IMR-90 (cell line): ENCODE data around the gene TMED10. TPM values are rescaled to one million over a fixed set of nuclear protein-coding genes. Genes with fewer than 3 reads are reported as not detected.

ENCODE experiments used
- ATAC-seq: fragments of 200-7000 bp; cut with Tn5 transposase; 2 replicates; pipeline ENCODE4 v1.9.1; 2020; ENCODE audit warnings: low read depth, mild to moderate bottlenecking, moderate library complexity
- BruUV-seq: library from RNA; stranded (reverse); fragments of 400-500 nt; replicated peaks from 2 replicates; lab custom pipeline; 2021; lab: Mats Ljungman, UMichigan
- CTCF ChIA-PET: fragments of 300-600 bp; formaldehyde crosslinking; extraction: SDS; loops from one replicate; lab custom pipeline; 2021; ENCODE audit warnings: antibody characterized with exemption; lab: Yijun Ruan, JAX
- POLR2A ChIA-PET: fragments of 300-600 bp; sonication (Branson Sonifier 250); formaldehyde crosslinking; loops from one replicate; lab custom pipeline; 2022; ENCODE audit warnings: antibody characterized with exemption; ENCODE audit not compliant: unreplicated experiment; lab: Charles Lee
- DNase-seq: peaks from one replicate; pipeline ENCODE4 v3.0.0; 2013
- H2AFZ ChIP-seq: replicated peaks from 2 replicates; pipeline ENCODE3; 2013; ENCODE audit warnings: low read length, mild to moderate bottlenecking; ENCODE audit not compliant: poor library complexity
- H2AK5ac ChIP-seq: 2 replicates; pipeline ENCODE4 v1.6.1; 2013; ENCODE audit warnings: low read depth, low read length, inconsistent platforms
- H2AK9ac ChIP-seq: replicated peaks from 2 replicates; pipeline ENCODE3; 2013; ENCODE audit warnings: mild to moderate bottlenecking, low read depth, low read length, moderate library complexity; ENCODE audit not compliant: poor library complexity
- H2BK120ac ChIP-seq: 2 replicates; pipeline ENCODE4 v1.6.1; 2013; ENCODE audit warnings: low read depth, low read length, inconsistent platforms
- H2BK15ac ChIP-seq: 3 replicates; pipeline ENCODE4 v1.6.1; 2013; ENCODE audit warnings: low read depth, low read length, inconsistent platforms
- H2BK20ac ChIP-seq: 2 replicates; pipeline ENCODE4 v1.6.1; 2013; ENCODE audit warnings: low read depth, mild to moderate bottlenecking, inconsistent platforms, low read length, moderate library complexity
- H2BK5ac ChIP-seq: 2 replicates; pipeline ENCODE4 v1.6.1; 2013; ENCODE audit warnings: mild to moderate bottlenecking, low read depth, low read length, inconsistent platforms; ENCODE audit not compliant: poor library complexity, severe bottlenecking
- H3K14ac ChIP-seq: replicated peaks from 2 replicates; pipeline ENCODE4 v1.6.1; 2013; ENCODE audit warnings: low read depth, low read length, inconsistent platforms
- H3K18ac ChIP-seq: 2 replicates; pipeline ENCODE4 v1.6.1; 2013; ENCODE audit warnings: low read depth, low read length, control low read depth
- H3K23ac ChIP-seq: 2 replicates; pipeline ENCODE4 v1.6.1; 2013; ENCODE audit warnings: low read depth, low read length, inconsistent platforms
- H3K27ac ChIP-seq: 2 replicates; pipeline ENCODE4 v1.5.1; 2013; ENCODE audit warnings: mild to moderate bottlenecking, control low read depth, low read length; ENCODE audit not compliant: insufficient read depth
- H3K27me3 ChIP-seq: 2 replicates; pipeline ENCODE4 v1.6.1; 2013; ENCODE audit warnings: low read length; ENCODE audit not compliant: control insufficient read depth, insufficient read depth
- H3K36me3 ChIP-seq: 2 replicates; pipeline ENCODE4 v1.6.1; 2013; ENCODE audit warnings: low read length, mixed read lengths; ENCODE audit not compliant: control insufficient read depth, insufficient read depth
- H3K4ac ChIP-seq: 2 replicates; pipeline ENCODE4 v1.6.1; 2013; ENCODE audit warnings: low read depth, low read length, inconsistent platforms
- H3K4me1 ChIP-seq: 2 replicates; pipeline ENCODE4 v1.6.1; 2013; ENCODE audit warnings: low read length, mixed read lengths; ENCODE audit not compliant: control insufficient read depth, insufficient read depth
- H3K4me2 ChIP-seq: 2 replicates; pipeline ENCODE4 v1.6.1; 2013; ENCODE audit warnings: low read depth, mild to moderate bottlenecking, control low read depth, low read length, moderate library complexity
- H3K4me3 ChIP-seq: 2 replicates; pipeline ENCODE4 v1.5.1; 2013; ENCODE audit warnings: low read depth, mild to moderate bottlenecking, control low read depth, low read length, moderate library complexity; ENCODE audit not compliant: insufficient read depth
- H3K56ac ChIP-seq: 2 replicates; pipeline ENCODE4 v1.6.1; 2013; ENCODE audit warnings: low read length, inconsistent platforms; ENCODE audit not compliant: insufficient read depth; ENCODE audit errors: extremely low read depth
- H3K79me1 ChIP-seq, 2 experiments: 2 replicates each; pipeline ENCODE4 v1.6.1; 2013; ENCODE audit warnings: low read length in 2 of 2, inconsistent platforms in 1 of 2, low read depth in 1 of 2
- H3K9ac ChIP-seq: 2 replicates; pipeline ENCODE4 v1.6.1; 2013; ENCODE audit warnings: low read depth, low read length, control low read depth
- H3K9me1 ChIP-seq: 2 replicates; pipeline ENCODE4 v1.6.1; 2013; ENCODE audit warnings: low read length, inconsistent platforms; ENCODE audit not compliant: insufficient read depth
- H3K9me3 ChIP-seq: 2 replicates; pipeline ENCODE4 v1.6.1; 2013; ENCODE audit warnings: low read length; ENCODE audit not compliant: control insufficient read depth, insufficient read depth
- H4K20me1 ChIP-seq: 2 replicates; pipeline ENCODE4 v1.6.1; 2013; ENCODE audit warnings: low read length, inconsistent platforms; ENCODE audit not compliant: insufficient read depth
- H4K5ac ChIP-seq: 2 replicates; pipeline ENCODE4 v1.6.1; 2013; ENCODE audit warnings: mild to moderate bottlenecking, low read depth, low read length, control low read depth
- H4K8ac ChIP-seq, 2 experiments: 2 replicates each; pipeline ENCODE4 v1.6.1; 2013; ENCODE audit warnings: low read depth in 2 of 2, low read length in 2 of 2, control low read depth in 1 of 2, inconsistent platforms in 1 of 2
- H4K91ac ChIP-seq: 2 replicates; pipeline ENCODE4 v1.6.1; 2013; ENCODE audit warnings: low read depth, low read length, inconsistent platforms; ENCODE audit not compliant: insufficient read depth
- BHLHE40 ChIP-seq: fragments of 150-350 bp; IDR thresholded peaks from 2 replicates; pipeline ENCODE4 v1.6.1; 2016; ENCODE audit warnings: mild to moderate bottlenecking, low read depth, low read length
- CEBPB ChIP-seq: IDR thresholded peaks from 2 replicates; pipeline ENCODE4 v1.6.1; 2012; ENCODE audit warnings: low read depth, low read length, improper control_type of control experiment
- CHD1 ChIP-seq: IDR thresholded peaks from 2 replicates; pipeline ENCODE4 v1.6.1; 2012; ENCODE audit warnings: low read depth, low read length, improper control_type of control experiment
- FOS ChIP-seq: fragments of 150-350 bp; IDR thresholded peaks from 2 replicates; pipeline ENCODE4 v1.6.1; 2016; ENCODE audit warnings: low read depth, low read length
- MAFK ChIP-seq: IDR thresholded peaks from 2 replicates; pipeline ENCODE4 v1.6.1; 2012; ENCODE audit warnings: low read depth, low read length, improper control_type of control experiment
- MAZ ChIP-seq: IDR thresholded peaks from 2 replicates; pipeline ENCODE4 v1.6.1; 2012; ENCODE audit warnings: low read depth, mild to moderate bottlenecking, low read length, improper control_type of control experiment, moderate library complexity, borderline replicate concordance
- MXI1 ChIP-seq: IDR thresholded peaks from 2 replicates; pipeline ENCODE4 v1.6.1; 2012; ENCODE audit warnings: low read depth, mild to moderate bottlenecking, low read length, moderate library complexity, borderline replicate concordance
- NFE2L2 ChIP-seq: fragments of 150-350 bp; IDR thresholded peaks from 2 replicates; pipeline ENCODE4 v1.6.1; 2016; ENCODE audit warnings: low read depth, mild to moderate bottlenecking, low read length
- RAD21 ChIP-seq: IDR thresholded peaks from 2 replicates; pipeline ENCODE4 v1.6.1; 2012; ENCODE audit warnings: low read length, improper control_type of control experiment
- RCOR1 ChIP-seq: IDR thresholded peaks from 2 replicates; pipeline ENCODE4 v1.6.1; 2012; ENCODE audit warnings: mild to moderate bottlenecking, low read length, improper control_type of control experiment; ENCODE audit not compliant: insufficient replicate concordance
- RFX5 ChIP-seq: IDR thresholded peaks from 2 replicates; pipeline ENCODE4 v1.8.0; 2012; ENCODE audit warnings: low read depth, mild to moderate bottlenecking, low read length, moderate library complexity
- SMC3 ChIP-seq: fragments of 150-350 bp; IDR thresholded peaks from 2 replicates; pipeline ENCODE4 v1.6.1; 2016; ENCODE audit warnings: low read depth, mild to moderate bottlenecking, antibody characterized with exemption, low read length, moderate library complexity
- WGBS, 2 experiments: methylation state at CpG; one replicate each; pipeline versions ENCODE4 v1.1.5 to v1.1.7; 2013; ENCODE audit warnings: missing lambda C conversion rate in 2 of 2; ENCODE audit not compliant: insufficient read length in 1 of 2; ENCODE audit errors: extremely low coverage in 2 of 2; 5-methylcytosine and 5-hydroxymethylcytosine counted together
- dilution Hi-C: fragments of 300-500 bp; cut with HindIII; formaldehyde crosslinking; loops from one replicate; pipeline ENCODE4 v1.14.3; 2018; ENCODE audit warnings: low sequenced_read_pairs; ENCODE audit not compliant: unreplicated experiment
- in situ Hi-C: fragments of 300-500 bp; cut with MboI; formaldehyde crosslinking; loops from 3 replicates; pipeline ENCODE4 v1.14.3; 2019; ENCODE audit warnings: low sequenced_read_pairs, inconsistent platforms, mixed read lengths
- intact Hi-C: fragments of 100-400 bp; cut with micrococcal nuclease; formaldehyde crosslinking; loops from 2 replicates; pipeline ENCODE4 v1.10.0; 2022
- polyA plus RNA-seq, 3 experiments: library from polyadenylated mRNA; depleted of rRNA; stranded (reverse); fragments of >200 nt; gene quantifications; 2 replicates each; pipeline ENCODE4 v1.2.3, GENCODE V29; 2012; ENCODE audit warnings: low replicate concordance in 1 of 3
- total RNA-seq: library from RNA; depleted of rRNA; stranded (reverse); fragments of >200 nt; gene quantifications from 2 replicates; pipeline ENCODE4 v1.2.3, GENCODE V29; 2012
- TF ChIP-seq, protein P1 (sequence below): fragments of 150-350 bp; IDR thresholded peaks from 2 replicates; pipeline ENCODE4 v1.6.1; 2017; ENCODE audit warnings: mild to moderate bottlenecking, antibody characterized with exemption, low read length, low read depth
- TF ChIP-seq, protein P2 (sequence below): conservative IDR thresholded peaks from 2 replicates; pipeline ENCODE4 v1.5.1; 2012; ENCODE audit warnings: mild to moderate bottlenecking, low read depth, low read length, improper control_type of control experiment
- TF ChIP-seq, protein P3 (sequence below): fragments of 150-350 bp; IDR thresholded peaks from 2 replicates; pipeline ENCODE4 v1.6.1; 2016; ENCODE audit warnings: low read depth, mild to moderate bottlenecking, low read length, moderate library complexity, borderline replicate concordance

TMED10 gene
- total and polyA plus RNA-seq, 2 of the 4 experiments (the other 2 are of a cell fraction): 254 to 441 TPM

DNA sequence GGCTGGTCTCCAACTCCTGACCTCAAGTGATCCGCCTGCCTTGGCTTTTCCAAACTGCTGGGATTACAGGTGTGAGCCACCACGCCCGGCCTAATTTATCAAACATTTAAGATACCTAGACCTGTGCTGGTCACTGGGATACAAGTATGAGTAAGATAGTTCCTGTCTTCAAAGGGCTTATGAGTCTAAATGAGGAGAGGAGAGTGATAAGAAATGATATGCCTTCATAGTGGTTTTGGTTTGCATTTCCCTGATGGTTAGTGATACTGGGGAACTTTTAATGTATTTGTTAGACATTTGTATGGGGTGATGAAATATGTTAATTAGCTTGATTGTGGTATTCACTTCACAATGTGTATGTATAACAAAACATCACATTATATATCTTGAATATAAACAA is 21.2 kb downstream of the TMED10 start:
- no TSS peak for BruUV-seq
- H3K14ac ChIP-seq: no peak overlapping the region
- WGBS, 2 experiments: no CpG with 5 or more reads among the region's 3 CpGs
- no peak overlapping the region for H4K91ac ChIP-seq
- no peaks in the 10 kb centered on the region for H3K27me3 ChIP-seq
- in situ Hi-C loops: no loop called here
- peaks cover 41% of the 10 kb centered on the region for H4K20me1 ChIP-seq
- CTCF ChIA-PET: no interaction called here
- dilution Hi-C loops: no loop called here
- no peak overlapping the region for H3K18ac ChIP-seq
- H4K5ac ChIP-seq: no peak overlapping the region
- H3K9me1 ChIP-seq: peaks cover 7% of the 10 kb centered on the region
- no peak overlapping the region for H2BK15ac ChIP-seq
- no peak overlapping the region for H2BK5ac ChIP-seq
- TF ChIP-seq MAZ: no peak
- no peak for TF ChIP-seq MAFK
- TF ChIP-seq CEBPB: no peak
- TF ChIP-seq FOS: no peak
- no peak for TF ChIP-seq RFX5
- TF ChIP-seq, protein P1, sequence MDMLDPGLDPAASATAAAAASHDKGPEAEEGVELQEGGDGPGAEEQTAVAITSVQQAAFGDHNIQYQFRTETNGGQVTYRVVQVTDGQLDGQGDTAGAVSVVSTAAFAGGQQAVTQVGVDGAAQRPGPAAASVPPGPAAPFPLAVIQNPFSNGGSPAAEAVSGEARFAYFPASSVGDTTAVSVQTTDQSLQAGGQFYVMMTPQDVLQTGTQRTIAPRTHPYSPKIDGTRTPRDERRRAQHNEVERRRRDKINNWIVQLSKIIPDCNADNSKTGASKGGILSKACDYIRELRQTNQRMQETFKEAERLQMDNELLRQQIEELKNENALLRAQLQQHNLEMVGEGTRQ: no peak
- TF ChIP-seq BHLHE40: no peak
- TF ChIP-seq SMC3: no peak
- TF ChIP-seq MXI1: no peak
- no peak for TF ChIP-seq CHD1
- TF ChIP-seq, protein P2, sequence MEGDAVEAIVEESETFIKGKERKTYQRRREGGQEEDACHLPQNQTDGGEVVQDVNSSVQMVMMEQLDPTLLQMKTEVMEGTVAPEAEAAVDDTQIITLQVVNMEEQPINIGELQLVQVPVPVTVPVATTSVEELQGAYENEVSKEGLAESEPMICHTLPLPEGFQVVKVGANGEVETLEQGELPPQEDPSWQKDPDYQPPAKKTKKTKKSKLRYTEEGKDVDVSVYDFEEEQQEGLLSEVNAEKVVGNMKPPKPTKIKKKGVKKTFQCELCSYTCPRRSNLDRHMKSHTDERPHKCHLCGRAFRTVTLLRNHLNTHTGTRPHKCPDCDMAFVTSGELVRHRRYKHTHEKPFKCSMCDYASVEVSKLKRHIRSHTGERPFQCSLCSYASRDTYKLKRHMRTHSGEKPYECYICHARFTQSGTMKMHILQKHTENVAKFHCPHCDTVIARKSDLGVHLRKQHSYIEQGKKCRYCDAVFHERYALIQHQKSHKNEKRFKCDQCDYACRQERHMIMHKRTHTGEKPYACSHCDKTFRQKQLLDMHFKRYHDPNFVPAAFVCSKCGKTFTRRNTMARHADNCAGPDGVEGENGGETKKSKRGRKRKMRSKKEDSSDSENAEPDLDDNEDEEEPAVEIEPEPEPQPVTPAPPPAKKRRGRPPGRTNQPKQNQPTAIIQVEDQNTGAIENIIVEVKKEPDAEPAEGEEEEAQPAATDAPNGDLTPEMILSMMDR: no peak
- no peak for TF ChIP-seq NFE2L2
- no peak for TF ChIP-seq RAD21
- TF ChIP-seq RCOR1: no peak
- TF ChIP-seq, protein P3, sequence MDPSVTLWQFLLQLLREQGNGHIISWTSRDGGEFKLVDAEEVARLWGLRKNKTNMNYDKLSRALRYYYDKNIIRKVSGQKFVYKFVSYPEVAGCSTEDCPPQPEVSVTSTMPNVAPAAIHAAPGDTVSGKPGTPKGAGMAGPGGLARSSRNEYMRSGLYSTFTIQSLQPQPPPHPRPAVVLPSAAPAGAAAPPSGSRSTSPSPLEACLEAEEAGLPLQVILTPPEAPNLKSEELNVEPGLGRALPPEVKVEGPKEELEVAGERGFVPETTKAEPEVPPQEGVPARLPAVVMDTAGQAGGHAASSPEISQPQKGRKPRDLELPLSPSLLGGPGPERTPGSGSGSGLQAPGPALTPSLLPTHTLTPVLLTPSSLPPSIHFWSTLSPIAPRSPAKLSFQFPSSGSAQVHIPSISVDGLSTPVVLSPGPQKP: no peak
- H3K4me3 ChIP-seq: no peak overlapping the region
- H3K56ac ChIP-seq: no peak overlapping the region
- H2BK120ac ChIP-seq: no peak overlapping the region
- DNase-seq: no peak
- H3K9ac ChIP-seq: no peak overlapping the region
- no peak for ATAC-seq
- H3K4me1 ChIP-seq: no peaks in the 10 kb centered on the region; the same call in 1 of the 2 replicates
- intact Hi-C loops: no loop called here
- no peak overlapping the region for H3K4ac ChIP-seq
- H3K9me3 ChIP-seq: no peaks in the 10 kb centered on the region
- H3K4me2 ChIP-seq: no peak overlapping the region
- no peak overlapping the region for H2AFZ ChIP-seq
- POLR2A ChIA-PET: no interaction called here
- H4K8ac ChIP-seq: no peak overlapping the region
- H3K23ac ChIP-seq: no peak overlapping the region
- no peaks in the 10 kb centered on the region; the same call in 1 of the 2 replicates for H3K36me3 ChIP-seq
- H2BK20ac ChIP-seq: no peak overlapping the region
- H2AK9ac ChIP-seq: no peak overlapping the region
- peaks cover 20 to 75% of the 10 kb centered on the region in 2 experiments for H3K79me1 ChIP-seq
- H2AK5ac ChIP-seq: no peak overlapping the region
- no peak overlapping the region for H3K27ac ChIP-seq
